Neural cell (in vitro differentiated cells): Measurements from ENCODE around the gene TRAM2. TPM values are rescaled to one million over a fixed set of nuclear protein-coding genes. Genes with fewer than 3 reads are reported as not detected.

Experiments used
- H2AFZ ChIP-seq: fragments of 200-600, 300-800 bp; sonication (generic), shearing (Covaris generic); 2 replicates; pipeline ENCODE4 v1.6.0; 2014; ENCODE audit warnings: low read depth, mild to moderate bottlenecking, antibody characterized with exemption, low read length, moderate library complexity
- H3F3A ChIP-seq: fragments of 200-600 bp; shearing (Covaris generic); 2 replicates; pipeline ENCODE4 v1.6.1; 2016; ENCODE audit warnings: mild to moderate bottlenecking, moderate library complexity, mixed read lengths, antibody characterized with exemption, low read length; ENCODE audit not compliant: insufficient read depth, poor library complexity, severe bottlenecking
- H3K27ac ChIP-seq: fragments of 200-600, 300-800 bp; sonication (generic), shearing (Covaris generic); 2 replicates; pipeline ENCODE4 v1.5.1; 2014; ENCODE audit warnings: mild to moderate bottlenecking, low read length, moderate library complexity
- H3K27me3 ChIP-seq: fragments of 300-800, 200-600 bp; sonication (generic), shearing (Covaris generic); 2 replicates; pipeline ENCODE4 v1.6.0; 2014; ENCODE audit warnings: mild to moderate bottlenecking, low read depth, low read length, moderate library complexity; ENCODE audit not compliant: insufficient read depth
- H3K36me3 ChIP-seq: fragments of 300-800, 200-600 bp; sonication (generic), shearing (Covaris generic); 2 replicates; pipeline ENCODE4 v1.5.1; 2014; ENCODE audit warnings: mild to moderate bottlenecking, antibody characterized with exemption, low read length, moderate library complexity; ENCODE audit not compliant: insufficient read depth
- H3K4me2 ChIP-seq: fragments of 300-800, 200-600 bp; sonication (generic), shearing (Covaris generic); 2 replicates; pipeline ENCODE4 v1.6.0; 2014; ENCODE audit warnings: mild to moderate bottlenecking, low read length
- H3K4me3 ChIP-seq: fragments of 300-800, 200-600 bp; sonication (generic), shearing (Covaris generic); 2 replicates; pipeline ENCODE4 v1.5.1; 2014; ENCODE audit warnings: mild to moderate bottlenecking, low read length, moderate library complexity
- H3K79me2 ChIP-seq: fragments of 200-600 bp; shearing (Covaris generic); replicated peaks from 2 replicates; pipeline ENCODE4 v1.6.0; 2014; ENCODE audit warnings: mild to moderate bottlenecking, low read length, moderate library complexity; ENCODE audit not compliant: insufficient read depth
- H3K9ac ChIP-seq: fragments of 300-800, 200-600 bp; sonication (generic), shearing (Covaris generic); 2 replicates; pipeline ENCODE4 v1.6.1; 2016; ENCODE audit warnings: mild to moderate bottlenecking, low read length, mixed read lengths
- H3K9me2 ChIP-seq: fragments of 200-600 bp; shearing (Covaris generic); 2 replicates; pipeline ENCODE4 v1.6.1; 2016; ENCODE audit warnings: mild to moderate bottlenecking, low read length, mixed read lengths; ENCODE audit not compliant: insufficient read depth
- H3K9me3 ChIP-seq: fragments of 200-600, 300-800 bp; sonication (generic), shearing (Covaris generic); 2 replicates; pipeline ENCODE4 v1.6.1; 2016; ENCODE audit warnings: mild to moderate bottlenecking, mixed run types, low read length, moderate library complexity, mixed read lengths
- H4K20me1 ChIP-seq: fragments of 200-600 bp; shearing (Covaris generic); 2 replicates; pipeline ENCODE4 v1.6.1; 2016; ENCODE audit warnings: mild to moderate bottlenecking, mixed run types; ENCODE audit not compliant: insufficient read depth
- CTCF ChIP-seq: fragments of 450-650 bp; IDR thresholded peaks from 2 replicates; pipeline ENCODE4 v1.5.1; 2014; ENCODE audit warnings: antibody characterized with exemption, mild to moderate bottlenecking, moderate library complexity; ENCODE audit not compliant: poor library complexity, severe bottlenecking
- EP300 ChIP-seq: fragments of 450-650 bp; conservative IDR thresholded peaks from 2 replicates; pipeline ENCODE4 v1.6.1; 2014; ENCODE audit warnings: antibody characterized with exemption, mild to moderate bottlenecking, moderate library complexity; ENCODE audit not compliant: poor library complexity, severe bottlenecking
- EZH2 ChIP-seq: fragments of 200-600, 300-800 bp; shearing (Covaris generic), sonication (generic); IDR thresholded peaks from 2 replicates; pipeline ENCODE4 v1.6.1; 2014; ENCODE audit warnings: antibody characterized with exemption, low read length, borderline replicate concordance, mild to moderate bottlenecking; ENCODE audit not compliant: insufficient read depth, poor library complexity, severe bottlenecking
- MXI1 ChIP-seq: fragments of 450-650 bp; conservative IDR thresholded peaks from 2 replicates; pipeline ENCODE4 v1.6.1; 2014; ENCODE audit warnings: antibody characterized with exemption, mild to moderate bottlenecking; ENCODE audit not compliant: poor library complexity, severe bottlenecking
- POLR2AphosphoS5 ChIP-seq: IDR thresholded peaks from 2 replicates; pipeline ENCODE4 v1.6.1; 2012
- RAD21 ChIP-seq: fragments of 450-650 bp; conservative IDR thresholded peaks from 2 replicates; pipeline ENCODE4 v1.6.1; 2014; ENCODE audit warnings: antibody characterized with exemption, mild to moderate bottlenecking, moderate library complexity
- REST ChIP-seq: IDR thresholded peaks from 2 replicates; pipeline ENCODE4 v1.6.1; 2012; ENCODE audit warnings: borderline replicate concordance
- SMC3 ChIP-seq: fragments of 450-650 bp; conservative IDR thresholded peaks from 2 replicates; pipeline ENCODE4 v1.6.1; 2014; ENCODE audit warnings: antibody characterized with exemption, mild to moderate bottlenecking, moderate library complexity; ENCODE audit not compliant: poor library complexity
- TAF1 ChIP-seq: IDR thresholded peaks from 2 replicates; pipeline ENCODE4 v1.6.1; 2012; ENCODE audit warnings: low read depth
- polyA plus RNA-seq: library from polyadenylated mRNA; depleted of rRNA; stranded (reverse); fragments of >200 nt; gene quantifications from 2 replicates; pipeline ENCODE4 v1.2.3, GENCODE V29; 2014

Gene TRAM2
- polyA plus RNA-seq, 1 donor from 2014 or later = 0.41 TPM

- H4K20me1 ChIP-seq = no peaks in the 10 kb centered on the region
- TF ChIP-seq RAD21 (no peak), EZH2 (no peak), POLR2AphosphoS5 (no peak), REST (no peak), SMC3 (no peak), EP300 (no peak), CTCF (no peak), MXI1 (no peak), TAF1 (no peak)
- H3K27ac ChIP-seq = no peak overlapping the region
- H3K79me2 ChIP-seq = no peaks in the 10 kb centered on the region
- H3K9me2 ChIP-seq = no peaks in the 10 kb centered on the region
- H3K4me3 ChIP-seq = no peak overlapping the region
- no peaks in the 10 kb centered on the region for H3F3A ChIP-seq
- no peak overlapping the region for H2AFZ ChIP-seq
- H3K4me2 ChIP-seq = no peak overlapping the region
- no peaks in the 10 kb centered on the region for H3K9me3 ChIP-seq
- no peak overlapping the region for H3K9ac ChIP-seq
- no peaks in the 10 kb centered on the region for H3K36me3 ChIP-seq
- no peaks in the 10 kb centered on the region for H3K27me3 ChIP-seq
Observed at GRCh38 chr6:52532457-52532856, 44.4 kb downstream of the TRAM2 start.

GRCh38 chr6:52531834-52532233 lies 45.0 kb downstream of the TRAM2 start:
- no peak overlapping the region for H3K4me2 ChIP-seq
- H3K9me2 ChIP-seq = no peaks in the 10 kb centered on the region
- no peaks in the 10 kb centered on the region for H4K20me1 ChIP-seq
- H3K9me3 ChIP-seq = no peaks in the 10 kb centered on the region
- no peaks in the 10 kb centered on the region for H3K36me3 ChIP-seq
- no peak overlapping the region for H3K4me3 ChIP-seq
- no peak overlapping the region for H2AFZ ChIP-seq
- no peaks in the 10 kb centered on the region for H3K27me3 ChIP-seq
- no peak overlapping the region for H3K9ac ChIP-seq
- TF ChIP-seq REST (no peak), RAD21 (no peak), EZH2 (no peak), CTCF (no peak), EP300 (no peak), MXI1 (no peak), TAF1 (no peak), POLR2AphosphoS5 (no peak), SMC3 (no peak)
- no peaks in the 10 kb centered on the region for H3K79me2 ChIP-seq
- no peak overlapping the region for H3K27ac ChIP-seq
- H3F3A ChIP-seq = no peaks in the 10 kb centered on the region
